Hippocampal formation (tissue), 2 donors: ENCODE data around the gene PER3.
"Not testable (repeated sequence)": the region's sequence is repeated elsewhere in the genome, so short reads cannot be mapped to it uniquely, and the experiment has no call there.

Experiments
- DNase-seq, 2 donors: peaks; one replicate each; lab custom pipeline; 2025; lab: John Stamatoyannopoulos, UW

The PER3 gene

DNA sequence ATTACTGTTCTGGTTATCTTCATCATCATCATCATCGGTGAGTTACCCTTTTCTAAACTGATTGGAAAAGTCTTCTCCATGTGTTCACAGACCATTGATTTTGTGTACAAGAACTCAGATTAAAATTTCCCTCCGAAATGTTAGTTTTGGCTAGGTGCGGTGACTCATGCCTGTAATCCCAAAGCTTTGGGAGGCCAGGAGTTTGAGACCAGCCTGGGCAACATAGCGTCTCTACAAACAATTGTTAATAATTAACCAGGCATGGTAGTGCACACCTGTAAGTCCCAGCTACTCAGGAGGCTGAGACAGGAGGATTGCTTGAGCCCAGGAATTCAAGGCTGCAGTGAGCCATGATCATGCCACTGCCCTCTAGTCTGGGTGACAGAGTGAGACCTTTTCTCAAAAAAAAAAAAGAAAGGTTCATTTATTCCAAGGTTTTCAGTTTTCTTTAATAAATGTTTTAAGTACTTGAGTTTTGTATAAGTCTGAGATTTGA lies 5.9 kb upstream of the PER3 start:
- DNase-seq, result no peak

- no peak for DNase-seq
These were observed 3.1 kb upstream of the PER3 start for GRCh38 chr1:7780976-7781375.

- DNase-seq, result no peak
These were observed 2.6 kb upstream of the PER3 start for GRCh38 chr1:7781501-7781900.

GRCh38 chr1:7781923-7782495 lies 2.1 kb upstream of the PER3 start:
- DNase-seq, result no peak

- peak; percentile 56 to 75 for DNase-seq
These were observed 846 bp upstream of the PER3 start for GRCh38 chr1:7783178-7783711.

- DNase-seq, result peak in 1 of 2 donors; percentile 37
These were observed 491 bp downstream of the PER3 start for GRCh38 chr1:7784492-7785071.

DNA sequence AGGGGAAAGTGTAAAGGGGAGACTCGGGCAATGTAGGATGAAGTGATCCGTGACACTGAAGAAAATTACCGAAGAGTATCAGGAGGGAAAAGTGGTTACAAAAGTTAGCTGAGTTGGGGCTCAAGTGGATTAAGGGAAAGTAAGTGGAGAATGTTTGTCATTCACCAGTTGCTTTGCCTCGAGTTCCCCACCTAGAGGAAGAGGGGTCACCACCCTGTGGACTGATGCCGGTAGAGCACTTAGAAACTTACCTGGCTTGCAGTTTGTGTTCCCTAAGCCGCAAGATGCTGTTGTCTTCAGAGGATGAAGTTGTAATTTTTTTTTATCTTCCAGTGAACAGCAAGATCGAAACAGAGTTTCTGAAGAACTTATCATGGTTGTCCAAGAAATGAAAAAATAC lies 1.0 kb downstream of the PER3 start:
- DNase-seq, result no peak

DNA sequence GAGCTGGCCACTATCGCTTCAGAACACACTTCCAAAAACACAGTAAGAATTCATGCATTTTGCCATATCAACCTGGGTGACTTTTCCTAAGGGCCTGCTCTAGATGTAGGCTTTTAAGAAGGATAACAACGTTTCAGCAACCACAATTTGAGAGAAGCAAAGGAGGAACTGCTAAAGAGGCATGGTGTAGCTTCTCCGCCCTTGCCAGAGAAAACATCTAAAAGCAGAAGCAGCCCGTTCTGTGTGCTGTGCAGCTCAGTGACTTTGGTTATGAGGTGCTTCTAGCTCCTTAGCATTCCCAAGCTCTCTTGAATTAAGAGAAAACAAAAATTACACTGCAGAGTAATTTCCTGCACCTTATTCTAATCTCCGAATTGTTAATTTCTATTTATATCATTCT lies 2.7 kb downstream of the PER3 start:
- peak in 1 of 2 donors; percentile 4 for DNase-seq

DNA sequence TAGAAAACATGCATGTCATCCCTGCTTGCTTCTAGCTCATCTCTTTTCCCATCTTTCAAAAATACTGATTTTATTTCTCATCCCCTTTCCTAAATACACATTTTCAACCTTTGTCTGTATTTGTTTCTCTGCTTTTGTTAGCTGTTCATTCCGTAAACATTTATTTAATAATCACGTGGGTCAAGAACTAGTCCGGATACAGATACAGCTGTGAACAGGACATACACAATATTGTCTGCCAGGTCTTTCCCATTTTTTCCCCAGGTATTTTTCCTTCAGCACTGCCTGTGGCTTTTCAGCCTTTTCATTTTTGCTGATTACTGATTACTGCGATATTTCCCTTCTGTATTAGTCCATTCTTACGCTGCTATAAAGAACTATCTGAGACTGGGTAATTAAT lies 5.7 kb downstream of the PER3 start:
- DNase-seq, result no peak

DNA sequence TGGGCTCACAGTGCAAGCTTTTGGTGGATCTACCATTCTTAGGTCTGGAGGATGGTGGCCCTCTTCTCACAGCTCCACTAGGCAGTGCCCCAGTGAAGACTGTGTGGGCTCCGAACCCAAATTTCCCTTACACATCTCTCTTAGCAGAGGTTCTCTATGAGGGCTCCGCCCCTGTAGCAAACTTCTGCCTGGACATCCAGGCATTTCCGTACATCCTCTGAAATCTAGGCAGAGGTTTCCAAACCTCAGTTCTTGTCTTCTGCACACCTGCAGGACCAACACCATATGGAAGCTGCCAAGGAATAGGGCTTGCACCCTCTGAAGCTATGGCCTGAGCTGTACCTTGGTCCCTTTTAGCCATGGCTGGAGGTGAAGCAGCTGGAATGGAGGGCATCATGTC lies 6.9 kb downstream of the PER3 start:
- not testable (repeated sequence) for DNase-seq

DNA sequence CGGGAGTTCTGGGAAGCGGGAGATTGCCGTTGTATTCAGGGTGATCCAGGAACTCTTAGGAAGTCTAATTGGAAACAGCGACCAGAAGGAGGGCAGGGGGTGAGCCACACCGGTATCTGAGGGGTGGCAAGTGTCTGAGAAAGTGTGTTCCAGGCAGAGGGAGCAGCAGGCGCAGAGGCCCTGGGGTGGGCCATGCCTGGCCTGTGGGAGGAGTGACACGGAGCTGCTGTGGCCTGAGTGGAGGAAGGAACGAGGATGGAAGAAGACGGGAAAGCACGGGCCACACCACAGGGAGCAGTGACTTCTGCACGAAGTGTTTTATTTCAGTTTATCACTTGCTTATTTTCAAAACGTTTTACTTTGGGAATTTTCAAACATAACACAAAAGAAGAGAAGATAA lies 11.3 kb downstream of the PER3 start:
- DNase-seq, result no peak

DNA sequence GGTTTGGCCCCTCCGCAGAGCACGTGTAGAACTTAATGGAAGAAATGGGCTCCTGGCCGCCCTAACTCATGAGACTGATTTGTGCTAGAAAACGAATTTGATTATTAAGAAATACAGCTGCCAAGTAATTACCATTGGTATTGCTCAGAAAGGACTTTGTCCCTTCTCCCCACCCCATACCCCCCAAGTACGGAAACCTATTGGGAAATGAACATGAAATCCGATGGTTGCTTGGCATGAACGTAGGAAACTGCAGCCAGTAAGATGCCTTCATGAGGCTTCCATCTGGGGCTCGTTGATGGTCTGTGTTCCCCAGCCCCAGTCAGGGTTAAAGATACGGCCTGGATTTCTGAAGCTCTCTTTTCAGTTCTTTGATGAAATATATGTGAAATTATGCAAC lies 21.4 kb downstream of the PER3 start:
- no peak for DNase-seq

DNA sequence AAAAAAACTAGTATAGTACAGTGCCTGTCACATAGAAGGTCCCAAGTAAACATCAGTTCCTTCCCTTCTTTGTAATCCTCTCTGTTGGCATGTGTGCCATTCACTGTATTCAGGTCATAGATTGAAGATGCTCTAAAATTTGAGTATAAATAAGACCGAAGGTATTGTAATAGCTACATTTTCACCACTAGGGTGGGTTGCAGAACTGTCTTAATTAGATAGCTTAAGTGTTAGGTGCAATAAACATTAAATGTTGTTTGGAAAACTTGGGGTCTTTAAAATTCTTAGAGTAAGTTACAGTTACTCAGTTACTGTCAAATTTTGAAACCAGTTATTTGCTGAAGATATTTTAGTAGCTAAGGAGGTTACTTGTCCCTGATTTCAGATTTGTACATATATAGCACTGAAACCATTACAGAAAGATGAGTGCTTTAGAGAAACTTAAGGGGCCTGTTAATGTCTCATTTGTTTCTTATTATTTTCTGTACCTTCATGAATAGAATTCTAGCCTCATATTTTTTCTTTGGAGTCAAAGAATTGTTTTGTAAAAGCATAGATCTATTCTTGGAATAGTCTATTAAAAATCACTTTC lies 24.3 kb downstream of the PER3 start:
- peak in 1 of 2 donors; percentile 4 for DNase-seq

- DNase-seq, result no peak
These were observed 25.7 kb downstream of the PER3 start for GRCh38 chr1:7809742-7810141.

- no peak for DNase-seq
These were observed 26.3 kb downstream of the PER3 start for GRCh38 chr1:7810395-7810794.

DNA sequence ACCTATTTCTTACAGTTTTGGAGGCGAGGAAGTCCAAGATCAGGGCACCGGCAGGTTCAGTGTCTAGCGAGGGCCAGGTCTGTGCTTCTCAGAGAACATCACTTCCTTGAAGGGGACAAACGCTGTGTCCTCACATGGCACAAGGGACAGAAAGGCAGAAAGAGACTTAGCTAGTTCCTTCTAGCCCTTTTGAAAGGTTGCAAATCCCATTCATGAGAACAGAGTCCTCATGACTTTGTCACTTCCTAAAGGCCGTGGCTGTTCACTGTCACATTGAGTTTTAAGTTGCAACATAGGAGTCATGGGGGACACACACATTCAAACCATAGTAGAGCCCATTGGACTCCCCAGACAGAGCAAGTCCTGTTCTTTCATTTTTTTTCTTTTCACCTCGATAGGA lies 27.4 kb downstream of the PER3 start:
- DNase-seq, result no peak

DNA sequence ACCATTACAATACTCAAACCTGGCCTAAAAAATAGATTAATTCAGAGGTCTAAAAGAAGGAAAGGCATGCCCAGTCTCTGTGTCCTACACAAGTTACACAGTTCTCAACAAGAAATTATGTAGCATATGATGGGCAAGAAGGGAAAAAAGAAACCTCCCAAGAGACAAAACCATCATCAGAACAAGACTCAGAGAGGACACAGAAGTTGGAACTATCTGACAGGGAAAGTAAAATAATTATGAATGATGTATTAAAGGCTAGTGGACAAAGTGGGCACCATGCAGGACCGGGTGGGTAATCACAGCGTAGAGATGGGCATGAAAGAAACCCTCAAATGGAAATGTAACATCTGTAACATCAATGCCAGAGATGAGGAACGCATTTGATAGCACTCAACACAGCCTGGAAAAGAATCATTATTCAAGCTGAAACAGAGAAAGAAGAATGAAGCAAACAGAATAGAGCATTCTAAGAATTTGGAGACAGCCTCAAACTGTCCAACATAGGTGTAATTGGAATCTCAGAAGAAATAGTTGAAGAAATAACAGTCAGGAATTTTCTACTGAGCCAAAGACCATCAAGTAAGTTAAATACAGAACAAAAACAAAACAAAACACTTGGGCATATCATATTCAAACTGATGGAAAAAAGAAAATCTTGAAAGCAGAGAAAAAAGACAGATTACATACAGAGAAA lies 29.7 kb downstream of the PER3 start:
- DNase-seq, result no peak

DNA sequence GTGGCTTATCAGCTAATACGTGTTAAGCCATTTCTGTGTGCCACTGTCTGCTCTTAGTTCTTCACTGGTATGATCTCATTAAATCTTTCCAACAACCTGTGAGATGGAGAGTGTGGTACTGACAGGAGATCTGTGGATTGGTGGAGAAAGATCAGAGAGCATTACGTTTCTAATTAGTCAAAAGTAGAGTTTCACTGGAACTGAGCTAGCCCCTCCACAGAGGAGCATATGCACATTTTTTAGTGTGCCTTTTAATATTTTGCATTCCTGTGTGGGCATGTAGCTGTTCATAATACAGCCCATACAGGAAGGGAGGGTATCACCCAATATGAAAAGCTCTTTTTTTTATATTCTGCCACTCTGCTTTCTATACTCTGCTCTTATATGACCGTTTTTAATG lies 37.2 kb downstream of the PER3 start:
- no peak for DNase-seq

DNA sequence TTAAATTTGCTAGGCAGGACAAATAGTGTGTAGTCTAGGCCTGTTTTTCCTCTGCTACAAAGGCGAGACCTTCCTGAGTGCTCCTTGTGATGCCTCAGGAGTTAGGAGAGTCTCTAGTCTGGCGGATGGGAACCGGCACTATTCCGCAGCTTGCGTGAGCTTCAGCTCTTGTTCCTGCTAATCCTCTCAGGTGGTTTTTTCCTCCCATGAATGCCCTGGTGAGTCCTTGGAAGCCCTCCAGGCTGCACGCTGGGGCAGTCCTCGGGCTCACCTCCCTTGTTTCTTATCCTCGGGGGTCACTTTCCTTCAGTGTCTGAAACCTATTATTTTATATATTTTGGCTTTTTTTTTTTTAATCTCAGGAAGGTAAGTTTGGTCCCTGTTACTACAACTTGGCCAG lies 40.6 kb downstream of the PER3 start:
- DNase-seq, result no peak

DNA sequence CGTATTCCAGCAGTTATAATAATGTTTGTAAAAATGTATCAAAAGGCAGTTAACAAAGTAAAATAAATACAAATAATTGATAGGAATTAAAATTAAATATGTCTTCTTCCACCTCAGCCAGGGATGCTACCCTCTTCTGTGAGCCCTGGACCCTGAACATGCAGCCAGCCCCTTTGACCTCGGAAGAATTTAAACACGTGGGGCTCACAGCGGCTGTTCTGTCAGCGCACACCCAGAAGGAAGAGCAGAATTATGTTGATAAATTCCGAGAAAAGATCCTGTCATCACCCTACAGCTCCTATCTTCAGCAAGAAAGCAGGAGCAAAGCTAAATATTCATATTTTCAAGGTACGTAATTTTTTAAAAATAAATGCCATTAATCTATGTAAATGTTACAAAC lies 42.3 kb downstream of the PER3 start:
- DNase-seq, result no peak

GRCh38 chr1:7827126-7827955 lies 43.2 kb downstream of the PER3 start:
- DNase-seq, result no peak

DNA sequence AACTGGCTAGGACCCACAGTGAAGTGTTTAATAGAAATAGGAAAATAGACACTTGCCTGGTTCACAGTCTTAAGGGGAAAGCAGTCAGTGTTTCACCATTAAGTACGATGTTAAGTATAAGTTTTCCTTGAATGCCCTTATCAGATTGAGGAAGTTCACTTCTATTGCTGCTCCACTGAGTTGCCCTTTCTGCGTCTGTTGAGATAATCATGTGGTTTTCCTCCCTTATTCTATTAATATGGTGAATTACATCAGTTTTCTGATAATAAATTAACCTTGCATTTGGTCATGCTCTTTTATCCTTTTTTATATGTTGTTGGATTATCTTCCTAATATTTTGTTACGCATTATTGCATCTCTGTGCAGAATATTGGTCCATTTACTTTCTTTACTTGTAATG lies 47.4 kb downstream of the PER3 start:
- DNase-seq, result no peak
